K562 (cell line): ENCODE data around the gene PRR35. TPM values are rescaled to one million over a fixed set of nuclear protein-coding genes. Genes with fewer than 3 reads are reported as not detected.

Source experiments
- ATAC-seq: fragments of 200-7000 bp; cut with Tn5 transposase; 3 replicates; pipeline ENCODE4 v1.9.1; 2020; ENCODE audit warnings: moderate library complexity
- BruUV-seq: library from RNA; stranded (reverse); fragments of 400-500 nt; replicated peaks from 2 replicates; lab custom pipeline; 2021; lab: Mats Ljungman, UMichigan
- CTCF ChIA-PET: fragments of 300-600 bp; formaldehyde crosslinking; extraction: SDS; loops from one replicate; lab custom pipeline; 2021; ENCODE audit warnings: low intra/inter-chr PET ratio; lab: Yijun Ruan, JAX
- POLR2A ChIA-PET: fragments of 300-600, 350-650 bp; sonication (Branson Sonifier 250); formaldehyde crosslinking; extraction: SDS; loops from one replicate; lab custom pipeline; 2021; ENCODE audit warnings: antibody characterized with exemption, inconsistent platforms; lab: Yijun Ruan, JAX
- DNase-seq, 4 experiments: peaks; one replicate each; pipeline versions ENCODE4 v3.0.0 to v3.0.0-alpha.2; 2011 to 2018; ENCODE audit warnings: low spot score in 3 of 4, mixed read lengths in 3 of 4; ENCODE audit errors: extremely low read depth in 1 of 4
- FAIRE-seq: peaks from 2 replicates; lab custom pipeline; 2011; peaks lifted over from hg19 to GRCh38; lab: Jason Lieb, UNC
- H2AFZ ChIP-seq: 2 replicates; pipeline ENCODE4 v1.6.0; 2011; ENCODE audit warnings: low read depth, low read length, control low read depth, inconsistent platforms
- H3K27ac ChIP-seq: fragments of 200-600 bp; 3 replicates; pipeline ENCODE4 v1.8.0; 2011; ENCODE audit warnings: low read depth, mild to moderate bottlenecking, control low read depth, inconsistent platforms, low read length, moderate library complexity, mixed read lengths; ENCODE audit errors: extremely low read depth
- H3K27me3 ChIP-seq, 2 experiments: fragments of 300-600 bp in 1 of 2; 2 replicates in 1 of 2; 3 replicates in 1 of 2; pipeline versions ENCODE4 v1.6.0 to v1.8.0; 2011; ENCODE audit warnings: inconsistent platforms in 2 of 2, low read length in 2 of 2, mild to moderate bottlenecking in 1 of 2, mixed read lengths in 1 of 2, moderate library complexity in 1 of 2; ENCODE audit not compliant: control insufficient read depth in 2 of 2, insufficient read depth in 2 of 2
- H3K36me3 ChIP-seq: fragments of 300-600 bp; 3 replicates; pipeline ENCODE4 v1.8.0; 2011; ENCODE audit warnings: mild to moderate bottlenecking, low read length, inconsistent platforms; ENCODE audit not compliant: control insufficient read depth, insufficient read depth
- H3K4me1 ChIP-seq, 2 experiments: fragments of 200-600 bp in 1 of 2; replicated peaks in 1 of 2; 2 replicates in 1 of 2; 3 replicates in 1 of 2; pipeline versions ENCODE4 v1.5.1 to v1.8.0; 2011; ENCODE audit warnings: inconsistent platforms in 2 of 2, low read length in 2 of 2, mild to moderate bottlenecking in 1 of 2, mixed read lengths in 1 of 2, moderate library complexity in 1 of 2; ENCODE audit not compliant: control insufficient read depth in 2 of 2, insufficient read depth in 2 of 2
- H3K4me2 ChIP-seq: 2 replicates; pipeline ENCODE4 v1.6.1; 2011; ENCODE audit warnings: low read length, control low read depth, inconsistent platforms, mixed read lengths; ENCODE audit not compliant: insufficient read depth
- H3K4me3 ChIP-seq: fragments of 200-600 bp; sonication (generic), shearing (Covaris generic); 2 replicates; pipeline ENCODE4 v1.5.1; 2016; ENCODE audit warnings: control low read depth, inconsistent platforms
- H3K79me2 ChIP-seq: fragments of 200-600 bp; 3 replicates; pipeline ENCODE4 v1.8.0; 2011; ENCODE audit warnings: low read length, inconsistent platforms; ENCODE audit not compliant: control insufficient read depth, insufficient read depth
- H3K9ac ChIP-seq, 2 experiments: 2 replicates each; pipeline versions ENCODE4 v1.6.0 to v1.6.1; 2011; ENCODE audit warnings: low read depth in 2 of 2, low read length in 2 of 2, control low read depth in 1 of 2, inconsistent platforms in 1 of 2, mild to moderate bottlenecking in 1 of 2, mixed read lengths in 1 of 2; ENCODE audit not compliant: insufficient read depth in 1 of 2
- H3K9me1 ChIP-seq: one replicate; pipeline ENCODE4 v1.6.0; 2011; ENCODE audit warnings: inconsistent platforms, mild to moderate bottlenecking, low read length, moderate library complexity; ENCODE audit not compliant: control insufficient read depth, insufficient read depth
- H3K9me3 ChIP-seq: replicated peaks from 2 replicates; pipeline ENCODE4 v1.5.1; 2011; ENCODE audit warnings: low read depth, low read length, inconsistent platforms; ENCODE audit not compliant: control insufficient read depth, insufficient read depth
- H4K20me1 ChIP-seq: replicated peaks from 2 replicates; pipeline ENCODE4 v1.6.1; 2011; ENCODE audit warnings: low read length, inconsistent platforms, mixed read lengths; ENCODE audit not compliant: control insufficient read depth, insufficient read depth
- ELF4 ChIP-seq: fragments of 450-650 bp; formaldehyde crosslinking; IDR thresholded peaks from 2 replicates; pipeline ENCODE4 v1.4.0; 2022; ENCODE audit warnings: missing genetic modification characterization
- HES1 ChIP-seq: fragments of 450-650 bp; IDR thresholded peaks from 2 replicates; pipeline ENCODE4 v1.6.1; 2016; ENCODE audit warnings: low read depth, mild to moderate bottlenecking, moderate library complexity
- ILF3 ChIP-seq: fragments of 450-650 bp; IDR thresholded peaks from 2 replicates; pipeline ENCODE4 v1.6.1; 2018; ENCODE audit warnings: antibody characterized with exemption, mild to moderate bottlenecking, moderate library complexity, borderline replicate concordance
- KDM4B ChIP-seq, 2 experiments: fragments of 450-650 bp in 1 of 2; sonication (generic) in 1 of 2; IDR thresholded peaks; 2 replicates each; pipeline ENCODE4 v1.6.1; 2016 to 2017; ENCODE audit warnings: borderline replicate concordance in 2 of 2, antibody characterized with exemption in 1 of 2, low read depth in 1 of 2, mild to moderate bottlenecking in 1 of 2
- MCM7 ChIP-seq, 2 experiments: fragments of 450-650 bp; IDR thresholded peaks; 2 replicates each; pipeline ENCODE4 v1.6.1; 2016 to 2018
- ZEB2 ChIP-seq: fragments of 450-650 bp; IDR thresholded peaks from 2 replicates; pipeline ENCODE4 v1.6.1; 2016
- ZNF121 ChIP-seq: sonication (generic); formaldehyde crosslinking; conservative IDR thresholded peaks from 2 replicates; pipeline ENCODE4 v1.8.0; 2022; ENCODE audit warnings: missing genetic modification reagents
- ZNF57 ChIP-seq: fragments of 450-650 bp; formaldehyde crosslinking; IDR thresholded peaks from 2 replicates; pipeline ENCODE4 v1.4.0; 2020; ENCODE audit warnings: mild to moderate bottlenecking, moderate library complexity
- ZNF696 ChIP-seq: fragments of 250-450 bp; sonication (Bioruptor Pico); conservative IDR thresholded peaks from 2 replicates; pipeline ENCODE4 v1.4.0; 2020; ENCODE audit warnings: mild to moderate bottlenecking, moderate library complexity
- WGBS: fragments of 100-300 bp; shearing (Covaris generic); methylation state at CpG from one replicate; pipeline ENCODE4 v1.1.6; 2016; ENCODE audit warnings: low coverage, mixed read lengths; ENCODE audit not compliant: insufficient coverage; ENCODE audit errors: missing lambda C conversion rate; 5-methylcytosine and 5-hydroxymethylcytosine counted together
- in situ Hi-C: fragments of 300-500 bp; cut with MboI; formaldehyde crosslinking; loops from 4 replicates; pipeline ENCODE4 v1.15.0; 2018; ENCODE audit warnings: inconsistent platforms, mixed read lengths
- intact Hi-C: fragments of 100-400 bp; cut with micrococcal nuclease; formaldehyde crosslinking; loops from 2 replicates; pipeline ENCODE4 v1.14.2; 2022
- polyA plus RNA-seq, 8 experiments: library from polyadenylated mRNA; depleted of rRNA in 4 of 8; stranded (reverse) in 5 of 8; unstranded in 3 of 8; fragments of >200 nt; fragmentation: Nextera tagmentation in 2 of 8; fragmentation: Illumina TruSeq in 1 of 8; extraction: Ambion mirVana in 2 of 8; extraction: Trizol in 1 of 8; gene quantifications; 2 replicates each; pipeline versions ENCODE4 v1.2.1 to v1.2.3, GENCODE V29; 2011 to 2014; ENCODE audit warnings: inconsistent platforms in 1 of 8, missing spikeins in 1 of 8
- total RNA-seq, 7 experiments: library from RNA; depleted of rRNA in 6 of 7; stranded (reverse); fragments of >200 nt in 6 of 7; fragmentation: Illumina TruSeq in 2 of 7; extraction: Trizol in 2 of 7; gene quantifications; 2 replicates each; pipeline versions ENCODE4 v1.2.1 to v1.2.3, GENCODE V29; 2011 to 2021; ENCODE audit warnings: low replicate concordance in 1 of 7
- TF ChIP-seq, protein P1 (sequence below): fragments of 250-450 bp; sonication (Bioruptor Pico); IDR thresholded peaks from 2 replicates; pipeline ENCODE4 v1.9.0; 2021; ENCODE audit warnings: mild to moderate bottlenecking, inconsistent platforms
- TF ChIP-seq, protein P2 (sequence below): fragments of 250-450 bp; sonication (Bioruptor Pico); IDR thresholded peaks from 2 replicates; pipeline ENCODE4 v1.5.0; 2020; ENCODE audit warnings: mild to moderate bottlenecking, borderline replicate concordance
- TF ChIP-seq, protein P3 (sequence below): fragments of 250-450 bp; sonication (Bioruptor Pico); IDR thresholded peaks from 2 replicates; pipeline ENCODE4 v1.5.0; 2021; ENCODE audit warnings: mild to moderate bottlenecking, borderline replicate concordance

Gene PRR35
- total and polyA plus RNA-seq, 9 of the 15 experiments (the other 6 are each of a cell fraction or from before 2014, with no cell fraction given) = 0.17 to 0.45 (median 0.21) TPM; not detected in 5

GRCh38 chr16:609984-610383 lies 49.8 kb downstream of the PRR35 start:
- CTCF ChIA-PET = no interaction called here
- TF ChIP-seq ZNF696 = no peak
- TF ChIP-seq ZNF121 (CRISPR knock-in tag) = no peak
- no peak for TF ChIP-seq ELF4 (CRISPR knock-in tag)
- TF ChIP-seq KDM4B (IDR thresholded peaks at IDR 0.05; ENCODE audit: borderline replicate concordance in 2 of 2, low read depth in 1 of 2) = no peak
- no peak for TF ChIP-seq MCM7 (IDR thresholded peaks at IDR 0.05)
- TF ChIP-seq HES1 = no peak
- TF ChIP-seq, protein P1, sequence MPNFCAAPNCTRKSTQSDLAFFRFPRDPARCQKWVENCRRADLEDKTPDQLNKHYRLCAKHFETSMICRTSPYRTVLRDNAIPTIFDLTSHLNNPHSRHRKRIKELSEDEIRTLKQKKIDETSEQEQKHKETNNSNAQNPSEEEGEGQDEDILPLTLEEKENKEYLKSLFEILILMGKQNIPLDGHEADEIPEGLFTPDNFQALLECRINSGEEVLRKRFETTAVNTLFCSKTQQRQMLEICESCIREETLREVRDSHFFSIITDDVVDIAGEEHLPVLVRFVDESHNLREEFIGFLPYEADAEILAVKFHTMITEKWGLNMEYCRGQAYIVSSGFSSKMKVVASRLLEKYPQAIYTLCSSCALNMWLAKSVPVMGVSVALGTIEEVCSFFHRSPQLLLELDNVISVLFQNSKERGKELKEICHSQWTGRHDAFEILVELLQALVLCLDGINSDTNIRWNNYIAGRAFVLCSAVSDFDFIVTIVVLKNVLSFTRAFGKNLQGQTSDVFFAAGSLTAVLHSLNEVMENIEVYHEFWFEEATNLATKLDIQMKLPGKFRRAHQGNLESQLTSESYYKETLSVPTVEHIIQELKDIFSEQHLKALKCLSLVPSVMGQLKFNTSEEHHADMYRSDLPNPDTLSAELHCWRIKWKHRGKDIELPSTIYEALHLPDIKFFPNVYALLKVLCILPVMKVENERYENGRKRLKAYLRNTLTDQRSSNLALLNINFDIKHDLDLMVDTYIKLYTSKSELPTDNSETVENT (CRISPR knock-in tag) = no peak
- TF ChIP-seq, protein P2, sequence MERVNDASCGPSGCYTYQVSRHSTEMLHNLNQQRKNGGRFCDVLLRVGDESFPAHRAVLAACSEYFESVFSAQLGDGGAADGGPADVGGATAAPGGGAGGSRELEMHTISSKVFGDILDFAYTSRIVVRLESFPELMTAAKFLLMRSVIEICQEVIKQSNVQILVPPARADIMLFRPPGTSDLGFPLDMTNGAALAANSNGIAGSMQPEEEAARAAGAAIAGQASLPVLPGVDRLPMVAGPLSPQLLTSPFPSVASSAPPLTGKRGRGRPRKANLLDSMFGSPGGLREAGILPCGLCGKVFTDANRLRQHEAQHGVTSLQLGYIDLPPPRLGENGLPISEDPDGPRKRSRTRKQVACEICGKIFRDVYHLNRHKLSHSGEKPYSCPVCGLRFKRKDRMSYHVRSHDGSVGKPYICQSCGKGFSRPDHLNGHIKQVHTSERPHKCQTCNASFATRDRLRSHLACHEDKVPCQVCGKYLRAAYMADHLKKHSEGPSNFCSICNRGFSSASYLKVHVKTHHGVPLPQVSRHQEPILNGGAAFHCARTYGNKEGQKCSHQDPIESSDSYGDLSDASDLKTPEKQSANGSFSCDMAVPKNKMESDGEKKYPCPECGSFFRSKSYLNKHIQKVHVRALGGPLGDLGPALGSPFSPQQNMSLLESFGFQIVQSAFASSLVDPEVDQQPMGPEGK (CRISPR knock-in tag) = no peak
- TF ChIP-seq, protein P3, sequence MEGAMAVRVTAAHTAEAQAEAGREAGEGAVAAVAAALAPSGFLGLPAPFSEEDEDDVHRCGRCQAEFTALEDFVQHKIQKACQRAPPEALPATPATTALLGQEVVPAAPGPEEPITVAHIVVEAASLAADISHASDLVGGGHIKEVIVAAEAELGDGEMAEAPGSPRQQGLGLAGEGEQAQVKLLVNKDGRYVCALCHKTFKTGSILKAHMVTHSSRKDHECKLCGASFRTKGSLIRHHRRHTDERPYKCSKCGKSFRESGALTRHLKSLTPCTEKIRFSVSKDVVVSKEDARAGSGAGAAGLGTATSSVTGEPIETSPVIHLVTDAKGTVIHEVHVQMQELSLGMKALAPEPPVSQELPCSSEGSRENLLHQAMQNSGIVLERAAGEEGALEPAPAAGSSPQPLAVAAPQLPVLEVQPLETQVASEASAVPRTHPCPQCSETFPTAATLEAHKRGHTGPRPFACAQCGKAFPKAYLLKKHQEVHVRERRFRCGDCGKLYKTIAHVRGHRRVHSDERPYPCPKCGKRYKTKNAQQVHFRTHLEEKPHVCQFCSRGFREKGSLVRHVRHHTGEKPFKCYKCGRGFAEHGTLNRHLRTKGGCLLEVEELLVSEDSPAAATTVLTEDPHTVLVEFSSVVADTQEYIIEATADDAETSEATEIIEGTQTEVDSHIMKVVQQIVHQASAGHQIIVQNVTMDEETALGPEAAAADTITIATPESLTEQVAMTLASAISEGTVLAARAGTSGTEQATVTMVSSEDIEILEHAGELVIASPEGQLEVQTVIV (CRISPR knock-in tag) = no peak
- no peak for TF ChIP-seq ZNF57 (CRISPR knock-in tag)
- TF ChIP-seq ZEB2 = no peak
- no peak for TF ChIP-seq ILF3
- Histone ChIP-seq H2AFZ (no peak overlapping the region), H3K4me2 (no peak overlapping the region), H3K27ac (no peak overlapping the region), H3K9me1 (no peaks in the 10 kb centered on the region), H3K79me2 (peaks cover 26% of the 10 kb centered on the region), H3K9me3 (peaks cover 4% of the 10 kb centered on the region; the same call in 1 of the 2 replicates), H3K36me3 (peaks cover 8% of the 10 kb centered on the region; the same call in 1 of the 3 replicates), H3K4me3 (no peak overlapping the region), H3K9ac (peak overlapping the region in 1 of 2 experiments; percentile 26; a peak in 1 of 4 replicates), H4K20me1 (no peaks in the 10 kb centered on the region), H3K4me1 (peaks cover 0 to 26% of the 10 kb centered on the region in 2 experiments; a peak in 2 of 5 replicates), H3K27me3 (no peaks in the 10 kb centered on the region)
- intact Hi-C loops (no loop called here), in situ Hi-C loops (no loop called here)
- POLR2A ChIA-PET = interaction anchor here (0.5 to 1.4 kb wide), 5 partner anchors 10 to 1546 kb away, joined by 3 to 7 read pairs (median 4); partner anchors contain the start of gene TRAF7
- FAIRE-seq (no peak), ATAC-seq (no peak), DNase-seq (no peak)
- BruUV-seq = no TSS peak
- WGBS = 93% methylated on average over 13 of the region's 14 CpGs
